Tibial artery (tissue), 4 donors: ENCODE measurements around the gene SLC16A10.

Experiments
- DNase-seq, 2 donors: peaks; one replicate each; pipeline ENCODE4 v3.0.0-alpha.2; 2019
- H3K27ac ChIP-seq, 2 donors: fragments of 200-600 bp; sonication (generic) in 1 of 2; 1 replicate in 1 of 2; 2 replicates in 1 of 2; pipeline ENCODE4 v1.5.1; 2018 to 2019; ENCODE audit warnings: mild to moderate bottlenecking in 1 of 2
- H3K27me3 ChIP-seq, 2 donors: fragments of 200-600 bp; sonication (generic) in 1 of 2; one replicate each; pipeline versions ENCODE4 v1.5.1 to v1.6.0; 2016 to 2019
- H3K36me3 ChIP-seq, 3 donors: fragments of 200-600 bp; sonication (generic) in 2 of 3; one replicate each; pipeline ENCODE4 v1.5.1; 2016 to 2019; ENCODE audit warnings: mild to moderate bottlenecking in 2 of 3
- H3K4me1 ChIP-seq, 4 donors: fragments of 200-600 bp; sonication (generic) in 2 of 4; 1 replicate in 3 of 4; 2 replicates in 1 of 4; pipeline ENCODE4 v1.5.1; 2016 to 2019
- H3K4me3 ChIP-seq, 2 donors: fragments of 200-600 bp; sonication (generic) in 1 of 2; 1 replicate in 1 of 2; 2 replicates in 1 of 2; pipeline ENCODE4 v1.5.1; 2018 to 2019; ENCODE audit warnings: mild to moderate bottlenecking in 2 of 2
- H3K9me3 ChIP-seq, 3 donors: fragments of 200-600 bp; sonication (generic) in 1 of 3; one replicate each; pipeline ENCODE4 v1.5.1; 2016 to 2019
- intact Hi-C: fragments of 100-400 bp; cut with DNase I; formaldehyde crosslinking; loops from one replicate; pipeline ENCODE4 v1.15.0; 2023; ENCODE audit warnings: low total_unique reads
- TF ChIP-seq, protein P1 (sequence below), 2 experiments: fragments of 200-600 bp in 1 of 2; fragments of 450-650 bp in 1 of 2; IDR thresholded peaks; one replicate each; pipeline ENCODE4 v1.5.1; 2017 to 2019; ENCODE audit warnings: antibody characterized with exemption in 2 of 2, mild to moderate bottlenecking in 1 of 2, moderate library complexity in 1 of 2

The SLC16A10 gene

GRCh38 chr6:111105578-111105977, 18.3 kb downstream of the SLC16A10 start:
- H3K27me3 ChIP-seq: no peaks in the 10 kb centered on the region
- intact Hi-C loops: no loop called here
- peaks cover 0 to 4% (median 0%) of the 10 kb centered on the region in 4 donors for H3K4me1 ChIP-seq
- H3K4me3 ChIP-seq: no peak overlapping the region
- DNase-seq: no peak
- no peak overlapping the region for H3K27ac ChIP-seq
- TF ChIP-seq, protein P1, sequence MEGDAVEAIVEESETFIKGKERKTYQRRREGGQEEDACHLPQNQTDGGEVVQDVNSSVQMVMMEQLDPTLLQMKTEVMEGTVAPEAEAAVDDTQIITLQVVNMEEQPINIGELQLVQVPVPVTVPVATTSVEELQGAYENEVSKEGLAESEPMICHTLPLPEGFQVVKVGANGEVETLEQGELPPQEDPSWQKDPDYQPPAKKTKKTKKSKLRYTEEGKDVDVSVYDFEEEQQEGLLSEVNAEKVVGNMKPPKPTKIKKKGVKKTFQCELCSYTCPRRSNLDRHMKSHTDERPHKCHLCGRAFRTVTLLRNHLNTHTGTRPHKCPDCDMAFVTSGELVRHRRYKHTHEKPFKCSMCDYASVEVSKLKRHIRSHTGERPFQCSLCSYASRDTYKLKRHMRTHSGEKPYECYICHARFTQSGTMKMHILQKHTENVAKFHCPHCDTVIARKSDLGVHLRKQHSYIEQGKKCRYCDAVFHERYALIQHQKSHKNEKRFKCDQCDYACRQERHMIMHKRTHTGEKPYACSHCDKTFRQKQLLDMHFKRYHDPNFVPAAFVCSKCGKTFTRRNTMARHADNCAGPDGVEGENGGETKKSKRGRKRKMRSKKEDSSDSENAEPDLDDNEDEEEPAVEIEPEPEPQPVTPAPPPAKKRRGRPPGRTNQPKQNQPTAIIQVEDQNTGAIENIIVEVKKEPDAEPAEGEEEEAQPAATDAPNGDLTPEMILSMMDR (IDR thresholded peaks at IDR 0.05): no peak
- peaks cover 0 to 4% (median 0%) of the 10 kb centered on the region in 3 donors for H3K9me3 ChIP-seq
- no peaks in the 10 kb centered on the region for H3K36me3 ChIP-seq

- DNase-seq: no peak
- TF ChIP-seq, protein P1 (IDR thresholded peaks at IDR 0.05): no peak
- Histone ChIP-seq H3K9me3 (peaks cover 0 to 4% (median 0%) of the 10 kb centered on the region in 3 donors), H3K27ac (no peak overlapping the region), H3K27me3 (no peaks in the 10 kb centered on the region), H3K4me1 (peaks cover 0 to 4% (median 0%) of the 10 kb centered on the region in 4 donors), H3K4me3 (no peak overlapping the region), H3K36me3 (no peaks in the 10 kb centered on the region)
- intact Hi-C loops: no loop called here
These were observed 20.3 kb downstream of the SLC16A10 start for GRCh38 chr6:111107589-111107988.

- Histone ChIP-seq H3K4me3 (no peak overlapping the region), H3K36me3 (no peaks in the 10 kb centered on the region), H3K9me3 (peaks cover 0 to 4% (median 0%) of the 10 kb centered on the region in 3 donors), H3K4me1 (peaks cover 0 to 4% (median 0%) of the 10 kb centered on the region in 4 donors), H3K27ac (no peak overlapping the region), H3K27me3 (no peaks in the 10 kb centered on the region)
- TF ChIP-seq, protein P1 (IDR thresholded peaks at IDR 0.05): no peak
- DNase-seq: no peak
- intact Hi-C loops: loop anchor here (5.0 kb wide), 1 partner anchor 182 kb away; no protein-coding TSS in a partner anchor
These were observed 22.7 kb downstream of the SLC16A10 start for GRCh38 chr6:111110036-111110435.

- peak in 1 of 2 donors; percentile 37 for DNase-seq
- H3K27me3 ChIP-seq: no peaks in the 10 kb centered on the region
- H3K36me3 ChIP-seq: no peaks in the 10 kb centered on the region
- intact Hi-C loops: loop anchor here (5.0 kb wide), 1 partner anchor 179 kb away; no protein-coding TSS in a partner anchor
- no peaks in the 10 kb centered on the region for H3K9me3 ChIP-seq
- TF ChIP-seq, protein P1 (IDR thresholded peaks at IDR 0.05): no peak
- no peak overlapping the region for H3K27ac ChIP-seq
- no peak overlapping the region for H3K4me3 ChIP-seq
- H3K4me1 ChIP-seq: no peaks in the 10 kb centered on the region
These were observed 26.2 kb downstream of the SLC16A10 start for GRCh38 chr6:111113336-111114086.

- intact Hi-C loops: loop anchor here (5.0 kb wide), 1 partner anchor 178 kb away; no protein-coding TSS in a partner anchor
- Histone ChIP-seq H3K27ac (no peak overlapping the region), H3K4me3 (no peak overlapping the region), H3K27me3 (no peaks in the 10 kb centered on the region), H3K36me3 (no peaks in the 10 kb centered on the region), H3K9me3 (no peaks in the 10 kb centered on the region), H3K4me1 (no peaks in the 10 kb centered on the region)
- no peak for DNase-seq
- TF ChIP-seq, protein P1 (IDR thresholded peaks at IDR 0.05): no peak
These were observed 26.8 kb downstream of the SLC16A10 start for GRCh38 chr6:111114087-111114443.
